ENCODE results near the gene OVCA2.

OVCA2 gene

DNA sequence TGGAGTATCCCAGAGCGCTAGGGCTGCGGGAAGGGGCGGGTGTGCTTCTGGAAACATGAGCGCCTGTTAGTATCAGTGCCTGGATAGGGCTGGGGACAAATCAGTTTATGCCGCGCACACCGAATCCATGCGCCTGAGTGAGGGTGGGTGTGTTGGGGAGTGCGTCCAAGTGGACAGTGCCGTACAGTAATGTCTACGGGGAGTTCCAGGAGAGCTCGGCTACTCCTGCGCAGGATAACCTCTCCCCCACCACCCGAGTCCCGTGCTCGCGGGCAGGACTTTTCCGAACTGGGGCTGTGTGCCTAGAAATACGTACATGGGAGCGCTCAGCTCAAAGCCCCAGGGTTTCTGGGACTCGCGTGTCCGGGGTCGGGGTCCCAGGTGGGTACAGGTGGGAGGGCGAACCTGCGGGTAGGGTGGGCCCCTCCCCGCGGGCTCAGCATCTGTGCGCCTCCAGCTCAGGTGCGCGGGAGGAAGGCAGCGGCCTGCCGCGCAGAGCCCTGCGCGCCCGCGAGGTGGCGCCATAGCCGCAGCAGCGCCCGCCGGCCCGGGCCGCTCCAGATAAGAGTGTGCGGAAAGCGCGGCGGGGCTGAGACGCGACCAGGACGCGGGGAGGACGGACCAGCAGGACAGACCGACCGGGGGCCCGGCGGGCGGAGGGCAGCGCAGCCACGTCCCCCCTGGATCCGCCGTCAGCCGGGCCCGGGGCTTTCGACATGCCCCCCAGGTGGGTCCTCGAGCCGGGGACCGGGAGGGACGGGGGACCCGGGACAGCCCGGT, 12.9 kb downstream of the OVCA2 start, which contains the start of gene HIC1:
Gene HIC1 (plus strand): TSS at position 592 of the 780 bp plus-strand sequence. CDS start 1,588 bp downstream, outside the sequence.
- peak; percentile 65 for DNase-seq

DNA sequence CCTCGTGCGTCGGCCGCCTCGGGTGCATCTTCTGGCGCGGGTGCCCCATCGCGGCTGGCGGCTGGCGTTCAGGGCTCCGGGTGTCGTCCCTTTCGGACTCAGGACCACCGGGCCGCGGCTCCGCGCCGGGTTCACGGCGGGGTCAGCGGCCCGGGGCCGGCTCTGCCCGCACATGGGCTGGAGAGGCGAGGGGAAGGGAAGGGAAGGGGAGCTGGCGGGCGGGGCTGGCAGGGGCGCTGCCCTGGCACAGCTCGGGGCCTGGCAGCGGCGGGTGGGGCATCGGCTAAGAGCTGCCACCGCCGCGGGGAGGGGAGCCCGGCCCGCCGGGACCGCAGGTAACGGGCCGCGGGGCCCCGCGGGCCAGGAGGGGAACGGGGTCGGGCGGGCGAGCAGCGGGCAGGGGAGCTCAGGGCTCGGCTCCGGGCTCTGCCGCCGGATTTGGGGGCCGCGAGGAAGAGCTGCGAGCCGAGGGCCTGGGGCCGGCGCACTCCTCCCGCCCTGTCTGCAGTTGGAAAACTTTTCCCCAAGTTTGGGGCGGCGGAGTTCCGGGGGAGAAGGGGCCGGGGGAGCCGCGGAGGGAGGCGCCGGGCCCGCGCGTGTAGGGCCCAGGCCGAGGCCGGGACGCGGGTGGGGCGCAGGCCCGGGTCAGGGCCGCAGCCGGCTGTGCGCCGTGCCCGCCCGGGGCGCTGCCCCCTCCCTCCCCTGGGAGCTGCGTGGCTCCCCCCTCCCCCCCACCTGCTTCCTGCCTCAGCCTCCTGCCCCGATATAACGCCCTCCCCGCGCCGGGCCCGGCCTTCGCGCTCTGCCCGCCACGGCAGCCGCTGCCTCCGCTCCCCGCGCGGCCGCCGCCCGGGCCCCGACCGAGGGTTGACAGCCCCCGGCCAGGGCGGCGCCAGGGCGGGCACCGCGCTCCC, 13.7 kb downstream of the OVCA2 start:
- DNase-seq: no peak

DNA sequence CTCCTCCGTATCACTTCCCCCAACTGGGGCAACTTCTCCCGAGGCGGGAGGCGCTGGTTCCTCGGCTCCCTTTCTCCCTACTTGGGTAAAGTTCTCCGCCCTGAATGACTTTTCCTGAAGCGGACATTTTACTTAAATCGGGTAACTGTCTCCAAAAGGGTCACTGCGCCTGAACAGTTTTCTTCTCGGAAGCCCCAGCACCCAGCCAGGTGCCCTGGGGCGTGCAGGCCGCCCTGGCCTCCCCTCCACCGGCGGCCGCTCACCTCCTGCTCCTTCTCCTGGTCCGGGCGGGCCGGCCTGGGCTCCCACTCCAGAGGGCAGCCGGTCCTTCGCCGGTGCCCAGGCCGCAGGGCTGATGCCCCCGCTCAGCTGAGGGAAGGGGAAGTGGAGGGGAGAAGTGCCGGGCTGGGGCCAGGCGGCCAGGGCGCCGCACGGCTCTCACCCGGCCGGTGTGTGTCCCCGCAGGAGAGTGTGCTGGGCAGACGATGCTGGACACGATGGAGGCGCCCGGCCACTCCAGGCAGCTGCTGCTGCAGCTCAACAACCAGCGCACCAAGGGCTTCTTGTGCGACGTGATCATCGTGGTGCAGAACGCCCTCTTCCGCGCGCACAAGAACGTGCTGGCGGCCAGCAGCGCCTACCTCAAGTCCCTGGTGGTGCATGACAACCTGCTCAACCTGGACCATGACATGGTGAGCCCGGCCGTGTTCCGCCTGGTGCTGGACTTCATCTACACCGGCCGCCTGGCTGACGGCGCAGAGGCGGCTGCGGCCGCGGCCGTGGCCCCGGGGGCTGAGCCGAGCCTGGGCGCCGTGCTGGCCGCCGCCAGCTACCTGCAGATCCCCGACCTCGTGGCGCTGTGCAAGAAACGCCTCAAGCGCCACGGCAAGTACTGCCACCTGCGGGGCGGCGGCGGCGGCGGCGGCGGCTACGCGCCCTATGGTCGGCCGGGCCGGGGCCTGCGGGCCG, 14.7 kb downstream of the OVCA2 start:
- peak; percentile 35 for DNase-seq

DNA sequence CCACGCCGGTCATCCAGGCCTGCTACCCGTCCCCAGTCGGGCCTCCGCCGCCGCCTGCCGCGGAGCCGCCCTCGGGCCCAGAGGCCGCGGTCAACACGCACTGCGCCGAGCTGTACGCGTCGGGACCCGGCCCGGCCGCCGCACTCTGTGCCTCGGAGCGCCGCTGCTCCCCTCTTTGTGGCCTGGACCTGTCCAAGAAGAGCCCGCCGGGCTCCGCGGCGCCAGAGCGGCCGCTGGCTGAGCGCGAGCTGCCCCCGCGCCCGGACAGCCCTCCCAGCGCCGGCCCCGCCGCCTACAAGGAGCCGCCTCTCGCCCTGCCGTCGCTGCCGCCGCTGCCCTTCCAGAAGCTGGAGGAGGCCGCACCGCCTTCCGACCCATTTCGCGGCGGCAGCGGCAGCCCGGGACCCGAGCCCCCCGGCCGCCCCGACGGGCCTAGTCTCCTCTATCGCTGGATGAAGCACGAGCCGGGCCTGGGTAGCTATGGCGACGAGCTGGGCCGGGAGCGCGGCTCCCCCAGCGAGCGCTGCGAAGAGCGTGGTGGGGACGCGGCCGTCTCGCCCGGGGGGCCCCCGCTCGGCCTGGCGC, 15.4 kb downstream of the OVCA2 start:
- no peak for DNase-seq

- no peak for DNase-seq
These were observed 16.2 kb downstream of the OVCA2 start for GRCh38 chr17:2057760-2058585.

DNA sequence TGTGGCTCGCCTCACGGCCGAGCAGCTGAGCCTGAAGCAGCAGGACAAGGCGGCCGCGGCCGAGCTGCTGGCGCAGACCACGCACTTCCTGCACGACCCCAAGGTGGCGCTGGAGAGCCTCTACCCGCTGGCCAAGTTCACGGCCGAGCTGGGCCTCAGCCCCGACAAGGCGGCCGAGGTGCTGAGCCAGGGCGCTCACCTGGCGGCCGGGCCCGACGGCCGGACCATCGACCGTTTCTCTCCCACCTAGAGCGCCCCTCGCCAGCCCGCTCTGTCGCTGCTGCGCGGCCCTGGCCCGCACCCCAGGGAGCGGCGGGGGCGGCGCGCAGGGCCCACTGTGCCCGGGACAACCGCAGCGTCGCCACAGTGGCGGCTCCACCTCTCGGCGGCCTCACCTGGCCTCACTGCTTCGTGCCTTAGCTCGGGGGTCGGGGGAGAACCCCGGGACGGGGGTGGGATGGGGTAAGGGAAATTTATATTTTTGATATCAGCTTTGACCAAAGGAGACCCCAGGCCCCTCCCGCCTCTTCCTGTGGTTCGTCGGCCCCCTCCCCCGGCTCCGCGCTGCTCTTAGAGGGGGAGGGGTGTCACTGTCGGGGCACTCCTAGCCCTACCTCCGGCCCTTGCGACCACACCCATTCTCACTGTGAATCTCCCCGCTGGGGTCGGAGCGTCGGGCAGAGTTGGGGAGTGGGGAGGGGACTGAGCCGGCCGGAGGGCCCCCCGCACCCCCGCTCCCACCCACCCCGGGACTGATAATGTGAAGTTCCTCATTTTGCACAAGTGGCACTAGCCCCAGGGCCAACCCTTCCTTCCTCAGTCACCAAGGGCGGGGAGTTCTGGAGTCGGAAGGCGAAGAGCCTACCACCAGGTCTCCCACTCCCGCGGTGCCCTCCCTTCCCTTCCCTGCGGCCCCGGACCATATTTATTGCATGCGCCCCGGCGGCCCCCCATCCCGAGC, 17.0 kb downstream of the OVCA2 start:
- peak; percentile 52 for DNase-seq

- no peak for DNase-seq
These were observed 17.9 kb downstream of the OVCA2 start for GRCh38 chr17:2059547-2060384.

DNA sequence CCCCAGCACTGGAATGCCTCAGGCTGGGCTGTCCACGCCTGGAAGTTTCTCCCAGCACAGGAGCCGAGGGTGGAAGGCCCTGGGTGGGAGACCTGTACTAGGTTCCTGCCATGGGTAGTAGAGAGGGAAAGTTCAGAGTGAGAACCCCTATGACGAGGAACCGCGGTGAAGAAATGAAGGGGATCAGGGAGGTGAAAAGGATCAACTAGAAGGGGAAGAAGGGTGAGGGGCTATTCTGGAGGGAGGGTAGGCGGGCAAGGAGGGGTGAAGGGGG, 18.5 kb downstream of the OVCA2 start:
- no peak for DNase-seq

DNA sequence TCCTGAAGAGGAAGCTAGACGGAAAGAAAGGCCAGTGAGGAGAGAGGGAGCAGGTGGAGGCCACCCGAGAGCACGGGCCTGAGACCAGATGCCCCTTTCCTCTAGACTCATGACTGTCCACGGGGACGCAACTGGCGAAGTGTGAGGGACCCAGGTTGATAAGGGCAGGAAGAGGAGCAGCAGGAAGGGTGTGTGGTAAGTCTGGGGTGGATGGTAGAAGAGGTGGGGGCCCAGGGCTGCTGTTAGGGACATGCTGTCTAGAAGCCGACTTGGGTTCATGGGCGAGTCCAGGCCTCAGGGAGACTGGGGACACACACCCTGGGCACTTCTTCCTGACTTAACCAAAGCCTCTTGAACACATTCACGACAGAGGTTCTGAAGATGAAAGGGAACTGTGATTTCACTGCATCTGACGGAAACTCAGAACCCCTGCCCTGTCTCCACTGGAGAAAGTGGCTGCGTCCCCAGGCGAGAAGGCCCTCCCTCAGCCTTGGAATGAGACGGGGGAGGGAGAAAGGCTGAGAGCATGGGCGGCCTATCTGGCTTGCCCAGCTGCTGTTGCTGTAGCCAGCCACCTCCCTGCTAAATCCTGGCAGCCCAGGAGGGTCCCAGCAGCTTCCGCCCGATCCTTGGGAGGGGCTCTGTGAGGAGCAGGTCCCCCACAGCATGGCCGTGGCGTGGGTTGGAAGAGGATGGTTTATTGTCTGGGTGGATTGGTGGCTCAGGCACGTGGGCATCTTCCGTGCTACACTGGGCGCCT, 19.0 kb downstream of the OVCA2 start:
- no peak for DNase-seq

DNA sequence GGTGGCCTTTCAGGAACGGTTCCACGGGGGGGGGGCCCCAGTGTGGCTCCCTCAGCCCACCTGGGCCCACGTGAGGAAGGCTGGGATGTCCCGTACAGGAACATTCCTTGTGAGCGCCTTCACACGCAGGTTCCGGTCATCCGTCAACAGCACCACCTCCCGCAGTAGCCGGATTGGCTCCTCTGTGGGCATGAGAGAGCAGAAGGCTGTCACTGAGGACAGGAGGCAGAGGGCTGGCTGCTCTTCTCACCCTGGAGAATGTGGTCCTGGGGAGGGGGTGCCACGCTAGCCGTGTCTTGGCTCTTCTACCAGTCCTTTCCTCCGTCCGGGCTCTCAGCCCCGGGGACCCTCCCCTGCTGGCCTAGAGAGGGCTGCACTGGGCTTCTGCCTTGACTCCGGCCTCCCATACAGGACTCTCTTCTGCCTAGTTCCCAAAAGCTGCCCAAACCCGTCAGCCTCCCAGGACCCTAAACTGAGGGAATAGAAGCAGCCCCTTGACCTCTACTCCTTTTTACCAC, 19.7 kb downstream of the OVCA2 start:
- no peak for DNase-seq

DNA sequence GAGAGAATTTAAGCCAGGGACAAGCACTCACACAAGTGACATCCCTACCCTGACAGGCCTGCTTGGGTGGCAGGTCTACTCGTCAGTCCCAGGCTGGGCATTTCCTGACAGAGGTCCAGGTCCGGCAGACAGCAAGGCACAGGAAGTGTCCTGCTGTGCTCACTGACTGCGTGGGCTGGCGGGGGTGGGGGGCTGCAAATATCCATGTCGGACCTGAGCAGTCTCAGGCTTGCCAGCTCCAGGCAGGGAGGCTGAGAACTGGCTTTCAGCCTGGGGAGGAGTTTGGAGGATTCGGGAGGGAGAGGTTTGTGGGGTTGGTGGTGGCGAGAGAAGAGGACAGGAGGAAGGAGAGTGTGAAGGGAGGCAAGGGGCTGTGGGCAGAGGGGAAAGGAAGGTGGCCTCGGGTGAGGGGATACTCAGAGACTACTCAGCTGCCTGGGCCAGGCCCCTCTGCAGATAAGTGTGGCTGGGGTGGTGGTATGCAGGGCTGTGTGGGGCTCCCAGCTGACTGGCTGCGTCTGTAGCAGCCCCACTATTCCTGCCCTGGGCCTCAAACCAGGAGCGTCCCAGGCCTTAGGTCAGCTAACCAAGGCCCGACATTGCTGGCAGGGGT, 20.9 kb downstream of the OVCA2 start:
- DNase-seq: no peak

- DNase-seq: no peak
These were observed 21.7 kb downstream of the OVCA2 start for GRCh38 chr17:2063261-2064146.

DNA sequence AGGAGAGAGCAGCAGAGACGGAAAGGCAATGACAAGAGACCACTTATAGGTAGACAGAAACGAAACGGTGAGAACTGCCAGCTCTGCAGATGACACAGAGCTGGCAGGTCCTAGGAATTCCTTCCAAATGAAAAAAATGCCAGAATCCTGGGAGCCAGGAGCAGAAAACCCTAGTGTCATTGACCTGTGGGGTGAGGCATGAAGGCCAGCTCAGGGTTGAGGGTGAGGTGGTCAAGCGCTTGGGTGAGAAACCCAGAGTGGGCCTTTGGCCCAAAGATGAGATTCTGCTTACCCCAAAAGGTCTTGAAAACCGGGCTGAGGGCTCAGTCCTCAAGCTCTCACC, 22.3 kb downstream of the OVCA2 start:
- no peak for DNase-seq

DNA sequence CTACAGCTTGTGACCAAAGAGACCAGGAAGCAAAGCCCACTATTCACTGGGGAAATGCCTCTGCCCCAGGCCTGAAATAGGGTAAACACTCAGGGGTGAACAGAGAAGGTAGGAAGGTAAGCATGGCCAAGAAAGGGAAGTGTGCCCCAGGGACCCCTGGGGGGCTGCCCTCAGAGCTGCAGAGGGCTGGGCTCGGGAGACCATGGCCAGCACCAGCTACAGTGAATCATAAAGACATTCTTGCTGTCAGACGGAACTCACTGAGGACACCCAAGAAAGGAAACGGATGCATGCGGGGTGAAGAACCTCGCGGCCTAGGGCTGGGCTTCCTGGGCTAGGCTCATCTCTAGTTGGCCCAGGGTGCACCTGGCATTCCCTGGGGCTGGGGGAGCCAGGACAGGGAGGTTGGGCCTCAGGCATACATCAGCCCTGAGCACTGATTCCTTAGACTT, 22.7 kb downstream of the OVCA2 start:
- DNase-seq: no peak

DNA sequence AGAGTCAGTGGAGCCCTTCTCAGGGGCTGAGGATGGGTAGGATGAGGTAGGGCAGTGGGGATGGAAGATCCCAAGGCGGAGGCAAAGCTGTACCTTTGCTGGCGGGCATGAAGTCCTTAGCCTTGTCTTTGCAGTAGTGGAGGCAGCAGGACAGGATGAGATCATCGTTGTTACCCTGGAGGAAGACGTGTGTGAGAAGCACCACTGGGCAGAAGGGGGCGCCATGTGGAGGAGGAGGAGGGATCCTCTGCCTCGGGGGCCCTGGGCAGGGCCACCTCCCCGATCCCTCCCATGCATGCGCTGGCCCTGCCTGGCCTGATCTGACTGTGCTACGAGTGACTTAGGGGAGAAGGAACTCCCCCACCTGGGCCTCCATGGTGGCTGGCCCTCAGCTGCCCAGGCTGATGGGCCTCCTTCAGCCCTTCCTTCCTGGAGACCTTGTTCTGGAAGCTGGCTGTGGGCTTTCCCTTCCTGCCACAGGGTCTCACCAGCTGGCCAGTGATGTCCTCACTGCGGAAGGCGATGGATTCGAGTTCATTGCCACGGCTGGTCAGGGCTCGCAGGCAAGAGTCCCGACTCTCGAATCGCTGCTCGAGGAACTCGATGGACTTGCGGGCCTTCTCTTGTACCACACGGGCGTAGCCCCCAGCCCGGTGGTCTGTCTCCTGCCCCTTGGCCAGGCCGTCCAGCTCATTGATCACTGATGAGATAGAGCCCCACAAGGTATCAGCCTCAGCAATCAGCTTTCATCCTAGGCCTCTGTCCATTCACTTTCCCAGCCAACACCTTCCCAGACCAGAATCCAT, 23.4 kb downstream of the OVCA2 start:
- DNase-seq: no peak

- no peak for DNase-seq
These were observed 24.2 kb downstream of the OVCA2 start for GRCh38 chr17:2065949-2066400.
